ENCODE results near the gene METTL27. TPM values are rescaled to one million over a fixed set of nuclear protein-coding genes. Genes with fewer than 3 reads are reported as not detected.
A peak's percentile ranks its signal among the peaks of the same experiment; 100 is the strongest.
"Not testable (repeated sequence)": the region's sequence is repeated elsewhere in the genome, so short reads cannot be mapped to it uniquely, and the experiment has no call there.

METTL27 gene, protein sequence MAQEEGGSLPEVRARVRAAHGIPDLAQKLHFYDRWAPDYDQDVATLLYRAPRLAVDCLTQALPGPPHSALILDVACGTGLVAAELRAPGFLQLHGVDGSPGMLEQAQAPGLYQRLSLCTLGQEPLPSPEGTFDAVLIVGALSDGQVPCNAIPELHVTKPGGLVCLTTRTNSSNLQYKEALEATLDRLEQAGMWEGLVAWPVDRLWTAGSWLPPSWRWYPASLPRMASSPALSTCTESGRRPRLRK
- 1.6 TPM for total RNA-seq

DNA sequence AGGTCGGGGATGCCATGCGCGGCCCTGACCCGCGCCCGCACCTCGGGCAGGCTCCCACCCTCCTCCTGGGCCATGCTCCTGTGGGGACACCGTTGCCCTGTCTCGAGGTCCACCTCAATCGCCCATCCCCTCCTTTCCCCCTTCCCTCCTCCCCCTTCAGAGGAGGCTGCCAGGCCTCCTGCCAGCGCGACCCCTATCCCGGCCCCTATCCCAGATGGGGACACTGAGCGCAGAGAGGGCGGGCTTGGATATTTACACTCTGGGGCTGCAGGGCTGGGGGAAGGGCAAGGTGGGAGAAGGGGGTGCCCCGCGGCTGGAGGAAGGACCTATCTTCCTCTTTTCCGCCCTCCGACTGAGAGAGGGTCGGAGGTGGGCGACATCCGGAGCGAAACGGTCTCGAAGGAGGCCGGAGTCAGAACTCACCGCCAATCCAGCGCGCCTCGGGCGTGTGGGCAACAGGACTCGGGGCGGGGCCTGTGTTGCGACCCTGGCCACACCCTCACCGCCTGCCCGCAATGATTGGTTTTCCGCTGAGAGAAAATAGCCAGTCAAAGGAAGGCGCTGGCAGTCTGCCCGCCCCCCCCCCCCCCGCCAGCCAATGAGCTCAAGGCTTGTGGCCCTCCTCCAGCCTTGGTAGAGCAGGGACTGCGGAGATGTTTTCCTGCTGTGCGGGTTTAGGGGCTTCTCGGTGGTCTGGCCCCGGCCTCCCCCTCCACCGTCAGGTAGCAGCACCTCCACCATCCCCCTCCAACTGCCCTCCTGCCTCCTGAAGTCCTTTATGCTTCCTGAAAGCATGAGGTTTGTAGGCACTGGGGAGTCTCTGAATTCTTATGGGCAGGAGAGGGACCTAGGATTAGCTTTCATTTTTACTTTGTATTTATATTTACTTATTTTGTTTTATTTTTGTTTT, at the start of gene METTL27:
Gene METTL27 (minus strand): TSS at position 450 of the 910 bp plus-strand sequence. CDS start 376 bp downstream, at position 74.
- Histone ChIP-seq H3K4me3 (ENCODE audit: low read length in 3 of 3) (peak within 1 kb of the TSS; percentile 77 to 88 (median 83)), H3K9me3 (ENCODE audit: control insufficient read depth in 3 of 3, low read length in 3 of 3) (no peaks in the 10 kb centered on the region), H3K36me3 (ENCODE audit: control insufficient read depth in 3 of 3, insufficient read depth in 3 of 3, low read length in 3 of 3) (no peaks in the 10 kb centered on the region), H3K27ac (ENCODE audit: low read depth, low read length) (peak within 1 kb of the TSS; percentile 47), H3K27me3 (ENCODE audit: control insufficient read depth in 3 of 3, insufficient read depth in 3 of 3, low read length in 3 of 3) (no peaks in the 10 kb centered on the region), H3K4me1 (ENCODE audit: control insufficient read depth in 3 of 3, insufficient read depth in 3 of 3, low read length in 3 of 3) (peaks cover 5 to 10% (median 6%) of the 10 kb centered on the region in 3 donors), H3K9ac (ENCODE audit: low read depth in 1 of 3, low read length in 3 of 3) (peak within 1 kb of the TSS; percentile 69 to 83 (median 81))

DNA sequence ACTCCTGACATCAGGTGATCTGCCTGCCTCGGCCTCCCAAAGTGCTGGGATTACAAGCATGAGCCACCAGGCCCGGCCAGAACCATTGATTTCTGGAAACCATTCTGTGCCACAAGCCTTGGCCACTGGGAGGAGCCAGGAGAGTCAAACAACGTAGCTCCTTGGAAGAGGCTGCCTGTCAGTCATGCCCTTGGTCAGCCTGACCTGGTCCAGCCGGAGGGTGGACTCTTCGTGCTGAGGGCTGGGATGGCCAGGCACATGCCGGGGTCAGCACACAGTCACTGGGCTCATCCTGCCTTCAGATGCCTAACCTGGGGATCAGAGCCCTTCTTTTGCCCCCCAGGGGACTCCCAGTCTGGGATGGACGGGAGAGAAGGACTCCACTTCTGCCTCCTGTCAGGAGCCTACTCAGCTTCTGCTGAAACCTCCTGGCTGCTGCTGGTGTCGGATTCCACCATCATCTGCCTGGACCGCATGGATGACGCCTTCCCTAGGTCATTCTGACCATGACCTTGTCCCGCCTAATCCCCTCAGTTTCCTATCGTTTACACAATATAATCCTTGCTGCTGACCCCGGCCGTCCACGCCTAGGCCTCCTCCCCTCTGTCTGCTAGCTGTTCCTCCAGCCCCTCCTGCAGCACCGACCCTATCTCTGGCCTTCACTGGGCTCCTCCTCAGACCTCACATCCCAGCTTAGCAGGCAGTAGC, 49.0 kb upstream of the METTL27 start:
- H3K27me3 ChIP-seq (ENCODE audit: control insufficient read depth in 3 of 3, insufficient read depth in 3 of 3, low read length in 3 of 3), result peaks cover 3 to 9% (median 5%) of the 10 kb centered on the region in 3 donors
- H3K27ac ChIP-seq (ENCODE audit: low read depth, low read length), result peak overlapping the region; percentile 36
- peaks cover 0 to 4% (median 0%) of the 10 kb centered on the region in 3 donors for H3K9me3 ChIP-seq (ENCODE audit: control insufficient read depth in 3 of 3, low read length in 3 of 3)
- H3K4me3 ChIP-seq (ENCODE audit: low read length in 3 of 3), result no peak overlapping the region
- H3K9ac ChIP-seq (ENCODE audit: low read depth in 1 of 3, low read length in 3 of 3), result no peak overlapping the region
- H3K4me1 ChIP-seq (ENCODE audit: control insufficient read depth in 3 of 3, insufficient read depth in 3 of 3, low read length in 3 of 3), result peaks cover 40 to 48% (median 47%) of the 10 kb centered on the region in 3 donors
- H3K36me3 ChIP-seq (ENCODE audit: control insufficient read depth in 3 of 3, insufficient read depth in 3 of 3, low read length in 3 of 3), result no peaks in the 10 kb centered on the region

DNA sequence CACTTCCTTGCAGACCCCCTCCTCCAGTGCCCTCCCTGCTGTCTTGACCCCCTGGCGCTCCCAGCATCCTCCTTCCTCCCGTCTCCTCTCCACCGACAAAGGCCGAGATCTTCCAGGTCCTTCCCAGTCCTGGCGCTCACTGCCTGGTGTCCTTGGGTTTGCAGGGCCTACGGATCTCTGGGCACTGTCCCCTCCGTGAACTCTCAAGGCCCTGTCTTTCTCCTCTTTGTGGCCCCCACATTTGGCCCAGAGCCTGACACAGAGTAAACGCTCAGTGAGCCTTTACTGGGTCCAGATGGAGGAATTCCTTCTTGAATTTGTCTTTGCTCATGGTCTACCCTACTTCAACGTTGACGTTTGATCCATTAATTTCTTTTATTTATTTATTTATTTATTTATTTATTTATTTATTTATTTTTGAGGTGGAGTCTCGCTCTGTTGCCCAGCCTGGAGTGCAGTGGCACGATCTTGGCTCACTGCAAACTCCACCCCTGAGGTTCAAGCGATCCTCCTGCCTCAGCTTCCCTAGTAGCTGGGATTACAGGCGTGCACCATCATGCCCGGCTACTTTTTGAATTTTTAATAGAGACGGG, 48.3 kb upstream of the METTL27 start:
- Histone ChIP-seq H3K9me3 (ENCODE audit: control insufficient read depth in 3 of 3, low read length in 3 of 3) (no peaks in the 10 kb centered on the region), H3K4me1 (ENCODE audit: control insufficient read depth in 3 of 3, insufficient read depth in 3 of 3, low read length in 3 of 3) (peaks cover 42 to 52% (median 50%) of the 10 kb centered on the region in 3 donors), H3K4me3 (ENCODE audit: low read length in 3 of 3) (no peak overlapping the region), H3K9ac (ENCODE audit: low read depth in 1 of 3, low read length in 3 of 3) (no peak overlapping the region), H3K27ac (ENCODE audit: low read depth, low read length) (peak overlapping the region; percentile 36), H3K27me3 (ENCODE audit: control insufficient read depth in 3 of 3, insufficient read depth in 3 of 3, low read length in 3 of 3) (peaks cover 3 to 9% (median 7%) of the 10 kb centered on the region in 3 donors), H3K36me3 (ENCODE audit: control insufficient read depth in 3 of 3, insufficient read depth in 3 of 3, low read length in 3 of 3) (no peaks in the 10 kb centered on the region)

DNA sequence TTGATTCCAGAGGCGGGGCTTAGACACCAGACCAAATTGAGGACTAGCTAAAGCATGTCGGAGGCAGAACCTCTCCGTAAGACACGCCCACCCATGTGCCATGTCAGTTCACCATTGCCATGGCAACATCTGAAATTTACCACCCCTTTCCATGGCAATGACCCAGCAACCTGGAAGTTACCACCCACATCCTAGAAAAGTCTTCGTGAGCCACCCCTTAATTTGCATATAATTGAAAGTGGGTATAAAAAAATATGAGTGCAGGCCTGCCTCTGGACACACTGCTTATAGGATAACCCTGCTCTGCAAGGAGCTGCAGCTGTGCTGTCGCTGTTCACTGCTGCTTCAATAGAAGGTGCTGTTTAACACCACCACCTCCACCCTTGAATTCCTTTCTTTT, 46.6 kb upstream of the METTL27 start:
- H3K4me1 ChIP-seq (ENCODE audit: control insufficient read depth in 3 of 3, insufficient read depth in 3 of 3, low read length in 3 of 3), result peaks cover 35 to 43% (median 42%) of the 10 kb centered on the region in 3 donors
- H3K9me3 ChIP-seq (ENCODE audit: control insufficient read depth in 3 of 3, low read length in 3 of 3), result no peaks in the 10 kb centered on the region
- no peak overlapping the region for H3K27ac ChIP-seq (ENCODE audit: low read depth, low read length)
- H3K4me3 ChIP-seq (ENCODE audit: low read length in 3 of 3), result no peak overlapping the region
- H3K27me3 ChIP-seq (ENCODE audit: control insufficient read depth in 3 of 3, insufficient read depth in 3 of 3, low read length in 3 of 3), result peaks cover 3 to 9% (median 7%) of the 10 kb centered on the region in 3 donors
- H3K9ac ChIP-seq (ENCODE audit: low read depth in 1 of 3, low read length in 3 of 3), result no peak overlapping the region
- H3K36me3 ChIP-seq (ENCODE audit: control insufficient read depth in 3 of 3, insufficient read depth in 3 of 3, low read length in 3 of 3), result no peaks in the 10 kb centered on the region

DNA sequence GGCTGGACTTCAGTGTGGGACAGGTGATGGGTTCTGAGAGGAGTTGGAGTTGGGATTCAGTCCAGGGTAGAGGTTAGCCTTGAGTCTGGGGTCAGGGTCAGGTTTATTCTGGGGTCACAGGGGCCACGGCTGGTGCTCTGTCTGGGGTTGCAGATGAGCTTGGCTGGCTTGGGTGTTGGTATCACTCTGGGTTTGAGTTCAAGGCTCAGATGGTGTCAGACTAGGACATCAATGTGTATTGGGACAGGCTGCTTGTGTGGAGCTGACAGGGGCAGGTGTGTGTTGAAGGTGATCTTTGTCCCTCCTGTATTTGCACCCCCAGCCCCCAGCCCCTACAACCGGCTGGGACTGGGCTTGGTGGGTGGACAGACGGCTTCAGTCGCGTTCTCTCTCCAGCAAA, 45.4 kb upstream of the METTL27 start:
- Histone ChIP-seq H3K36me3 (ENCODE audit: control insufficient read depth in 3 of 3, insufficient read depth in 3 of 3, low read length in 3 of 3) (no peaks in the 10 kb centered on the region), H3K4me3 (ENCODE audit: low read length in 3 of 3) (no peak overlapping the region), H3K27ac (ENCODE audit: low read depth, low read length) (no peak overlapping the region), H3K4me1 (ENCODE audit: control insufficient read depth in 3 of 3, insufficient read depth in 3 of 3, low read length in 3 of 3) (peaks cover 23 to 31% (median 30%) of the 10 kb centered on the region in 3 donors), H3K27me3 (ENCODE audit: control insufficient read depth in 3 of 3, insufficient read depth in 3 of 3, low read length in 3 of 3) (peaks cover 3 to 9% (median 7%) of the 10 kb centered on the region in 3 donors), H3K9ac (ENCODE audit: low read depth in 1 of 3, low read length in 3 of 3) (no peak overlapping the region), H3K9me3 (ENCODE audit: control insufficient read depth in 3 of 3, low read length in 3 of 3) (no peaks in the 10 kb centered on the region)

DNA sequence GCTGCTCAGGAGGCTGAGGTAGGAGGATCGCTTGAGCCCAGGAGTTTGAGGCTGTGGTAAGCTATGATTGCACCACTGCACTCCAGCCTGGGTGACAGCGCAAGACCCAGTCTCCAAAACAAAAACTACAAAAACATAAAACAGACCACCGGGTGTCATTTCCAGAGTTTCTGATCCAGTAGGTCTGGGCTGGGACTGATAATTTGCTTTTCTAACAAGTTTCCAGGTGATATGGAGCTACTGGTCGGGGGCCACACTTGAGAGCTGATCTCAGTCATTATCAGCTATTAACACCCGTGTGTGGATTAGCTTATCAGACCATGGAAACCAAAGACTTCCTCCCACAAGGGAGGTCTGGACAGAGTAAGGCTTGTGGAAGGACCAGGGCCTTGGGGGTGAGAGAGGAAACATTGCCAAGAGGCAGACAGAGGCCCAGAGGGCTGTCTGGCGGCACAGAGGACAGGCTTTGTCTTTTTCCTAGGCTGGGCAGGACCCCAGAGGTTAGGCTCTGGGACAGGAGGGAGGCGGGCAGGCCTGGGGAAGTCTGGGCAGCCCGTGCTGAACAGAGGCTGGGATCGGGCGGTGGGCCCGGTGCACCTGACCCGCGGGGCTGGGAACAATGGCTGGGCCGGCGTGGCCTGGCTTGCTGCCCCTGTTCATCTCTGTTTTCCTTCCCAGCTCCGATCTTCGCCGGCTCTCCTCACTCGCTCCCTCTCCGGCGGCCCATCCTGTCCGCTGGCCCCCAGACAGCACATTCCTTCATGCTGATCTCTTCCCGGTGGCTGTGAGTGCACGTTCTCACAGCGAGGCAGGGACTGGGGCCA, 43.9 kb upstream of the METTL27 start:
- Histone ChIP-seq H3K4me1 (ENCODE audit: control insufficient read depth in 3 of 3, insufficient read depth in 3 of 3, low read length in 3 of 3) (peaks cover 27 to 30% (median 28%) of the 10 kb centered on the region in 3 donors), H3K27me3 (ENCODE audit: control insufficient read depth in 3 of 3, insufficient read depth in 3 of 3, low read length in 3 of 3) (peaks cover 8 to 15% (median 14%) of the 10 kb centered on the region in 3 donors), H3K9ac (ENCODE audit: low read depth in 1 of 3, low read length in 3 of 3) (peak overlapping the region in 1 of 3 donors; percentile 57), H3K9me3 (ENCODE audit: control insufficient read depth in 3 of 3, low read length in 3 of 3) (no peaks in the 10 kb centered on the region), H3K36me3 (ENCODE audit: control insufficient read depth in 3 of 3, insufficient read depth in 3 of 3, low read length in 3 of 3) (no peaks in the 10 kb centered on the region), H3K27ac (ENCODE audit: low read depth, low read length) (peak overlapping the region; percentile 69), H3K4me3 (ENCODE audit: low read length in 3 of 3) (no peak overlapping the region)

DNA sequence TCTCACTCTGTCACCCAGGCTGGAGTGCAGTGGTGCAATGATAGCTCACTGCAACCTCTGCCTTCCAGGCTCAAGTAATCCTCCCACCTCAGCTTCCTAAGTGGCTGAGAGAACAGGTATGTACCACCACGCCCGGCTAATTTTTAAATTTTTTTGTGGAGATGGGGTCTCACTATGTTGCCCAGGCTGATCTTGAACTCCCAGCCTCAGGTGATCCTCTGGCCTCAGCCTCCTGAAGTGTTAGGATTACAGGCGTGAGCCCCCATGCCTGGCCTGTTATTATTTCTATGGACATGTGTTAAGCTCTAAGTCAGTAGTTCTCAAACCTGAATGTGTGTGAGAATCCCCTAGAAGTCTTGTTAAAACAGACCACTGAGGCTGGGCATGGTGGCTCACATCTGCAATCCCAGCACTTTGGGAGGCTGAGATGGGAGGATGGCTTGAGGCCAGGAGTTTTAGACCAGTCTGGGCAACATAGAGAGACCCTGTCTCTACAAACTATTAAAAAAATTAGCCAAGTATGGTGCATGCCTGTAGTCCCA, 43.2 kb upstream of the METTL27 start:
- H3K27me3 ChIP-seq (ENCODE audit: control insufficient read depth in 3 of 3, insufficient read depth in 3 of 3, low read length in 3 of 3), result peaks cover 12 to 21% (median 16%) of the 10 kb centered on the region in 3 donors
- H3K4me1 ChIP-seq (ENCODE audit: control insufficient read depth in 3 of 3, insufficient read depth in 3 of 3, low read length in 3 of 3), result peaks cover 31 to 35% (median 31%) of the 10 kb centered on the region in 3 donors
- no peak overlapping the region for H3K9ac ChIP-seq (ENCODE audit: low read depth in 1 of 3, low read length in 3 of 3)
- no peaks in the 10 kb centered on the region for H3K9me3 ChIP-seq (ENCODE audit: control insufficient read depth in 3 of 3, low read length in 3 of 3)
- no peak overlapping the region for H3K4me3 ChIP-seq (ENCODE audit: low read length in 3 of 3)
- H3K36me3 ChIP-seq (ENCODE audit: control insufficient read depth in 3 of 3, insufficient read depth in 3 of 3, low read length in 3 of 3), result no peaks in the 10 kb centered on the region
- peak overlapping the region; percentile 69 for H3K27ac ChIP-seq (ENCODE audit: low read depth, low read length)

DNA sequence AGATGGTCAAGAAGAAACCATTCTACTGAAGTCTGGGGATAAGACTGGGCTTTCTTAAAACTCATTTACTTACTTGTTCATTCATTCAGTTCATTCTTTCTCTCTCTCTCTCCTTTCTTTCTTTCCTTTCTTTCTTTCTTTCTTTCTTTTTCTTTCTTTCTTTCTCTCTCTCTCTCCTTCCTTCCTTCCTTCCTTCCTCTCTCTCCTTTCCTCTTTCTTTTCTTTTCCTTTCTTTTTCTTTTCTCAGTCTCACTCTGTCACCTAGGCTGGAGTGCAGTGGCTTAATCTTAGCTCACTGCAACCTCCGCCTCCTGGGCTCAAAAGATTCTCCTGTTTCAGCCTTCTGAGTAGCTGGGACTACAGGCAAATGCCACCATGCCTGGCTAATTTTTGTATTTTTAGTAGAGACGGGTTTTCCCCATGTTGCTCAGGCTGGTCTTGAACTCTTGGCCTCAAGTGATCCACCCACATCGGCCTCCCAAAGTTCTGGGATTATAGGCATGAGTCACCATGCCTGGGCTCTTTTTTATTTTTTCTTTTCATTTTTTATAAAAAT, 42.6 kb upstream of the METTL27 start:
- H3K27me3 ChIP-seq (ENCODE audit: control insufficient read depth in 3 of 3, insufficient read depth in 3 of 3, low read length in 3 of 3), result peaks cover 18 to 26% (median 22%) of the 10 kb centered on the region in 3 donors
- H3K9ac ChIP-seq (ENCODE audit: low read depth in 1 of 3, low read length in 3 of 3); H3K36me3 ChIP-seq (ENCODE audit: control insufficient read depth in 3 of 3, insufficient read depth in 3 of 3, low read length in 3 of 3); H3K4me3 ChIP-seq (ENCODE audit: low read length in 3 of 3); H3K9me3 ChIP-seq (ENCODE audit: control insufficient read depth in 3 of 3, low read length in 3 of 3); H3K27ac ChIP-seq (ENCODE audit: low read depth, low read length): not testable (repeated sequence)
- H3K4me1 ChIP-seq (ENCODE audit: control insufficient read depth in 3 of 3, insufficient read depth in 3 of 3, low read length in 3 of 3), result peaks cover 33 to 36% (median 33%) of the 10 kb centered on the region in 3 donors
